Upper lobe of right lung (tissue), 1 donor: ENCODE data around the gene NR4A2. TPM values are rescaled to one million over a fixed set of nuclear protein-coding genes. Genes with fewer than 3 reads are reported as not detected.

Source experiments
- total RNA-seq: library from RNA; stranded (reverse); fragmentation: NEBNext Ultra II Directional; extraction: Animal tissue kit (Norgen Biotek cat#: 25700); gene quantifications from one replicate; pipeline ENCODE4 v1.2.1, GENCODE V29; 2021
- donor health status: DM: no; HTN: yes; CAD: no; lungs with severe emphysema.

NR4A2 gene
- total RNA-seq, 1 donor from 2014 or later, result 3.5 TPM

Other genes with a start within 250 kb of the NR4A2 start
- gene GPD2, start 103.7 kb upstream of the NR4A2 start, total RNA-seq, result 41.9 TPM